Activated CD8-positive, alpha-beta T cell treated with anti-CD3 and anti-CD28 coated beads for 36 hours (primary cell): ENCODE results near the gene S100PBP. TPM values are rescaled to one million over a fixed set of nuclear protein-coding genes. Genes with fewer than 3 reads are reported as not detected.

Experiments
- ATAC-seq: fragments of 200-7000 bp; cut with Tn5 transposase; one replicate; pipeline ENCODE4 v1.10.0; 2021; ENCODE audit warnings: mild to moderate bottlenecking, moderate library complexity
- CTCF ChIA-PET: fragments of 350-600 bp; sonication (Branson Sonifier 250); formaldehyde crosslinking; loops from one replicate; lab custom pipeline; 2021; ENCODE audit warnings: antibody characterized with exemption; lab: Charles Lee
- POLR2A ChIA-PET: fragments of 350-600 bp; sonication (Branson Sonifier 250); formaldehyde crosslinking; loops from one replicate; lab custom pipeline; 2021; ENCODE audit warnings: antibody characterized with exemption; lab: Charles Lee
- DNase-seq: peaks from one replicate; pipeline ENCODE4 v3.0.0-alpha.2; 2020
- H3K27ac Mint-ChIP-seq: one replicate; pipeline ENCODE4 v1.8.0; 2021; ENCODE audit warnings: mild to moderate bottlenecking, mixed read lengths
- H3K27me3 Mint-ChIP-seq: one replicate; pipeline ENCODE4 v1.8.0; 2021; ENCODE audit warnings: mixed read lengths
- H3K36me3 Mint-ChIP-seq: one replicate; pipeline ENCODE4 v1.8.0; 2021; ENCODE audit warnings: low read depth, mixed read lengths
- H3K4me1 Mint-ChIP-seq: one replicate; pipeline ENCODE4 v1.8.0; 2021; ENCODE audit warnings: low read depth, mixed read lengths
- H3K4me3 Mint-ChIP-seq: one replicate; pipeline ENCODE4 v1.8.0; 2021; ENCODE audit warnings: mild to moderate bottlenecking, moderate library complexity, mixed read lengths
- H3K9me3 Mint-ChIP-seq: one replicate; pipeline ENCODE4 v1.8.0; 2021; ENCODE audit warnings: mixed read lengths
- intact Hi-C: fragments of 100-400 bp; cut with micrococcal nuclease; formaldehyde crosslinking; loops from one replicate; pipeline ENCODE4 v1.10.0; 2022
- total RNA-seq, 2 experiments: library from RNA; stranded (reverse); gene quantifications; one replicate each; pipeline ENCODE4 v1.2.3, GENCODE V29; 2021
- TF ChIP-seq, protein P1 (sequence below): fragments of 200-600 bp; IDR thresholded peaks from one replicate; pipeline ENCODE4 v1.8.0; 2022; ENCODE audit warnings: antibody characterized with exemption, mild to moderate bottlenecking

Gene S100PBP
- total RNA-seq, 2 experiments from 2014 or later, result 25.7 to 27.3 TPM

DNA sequence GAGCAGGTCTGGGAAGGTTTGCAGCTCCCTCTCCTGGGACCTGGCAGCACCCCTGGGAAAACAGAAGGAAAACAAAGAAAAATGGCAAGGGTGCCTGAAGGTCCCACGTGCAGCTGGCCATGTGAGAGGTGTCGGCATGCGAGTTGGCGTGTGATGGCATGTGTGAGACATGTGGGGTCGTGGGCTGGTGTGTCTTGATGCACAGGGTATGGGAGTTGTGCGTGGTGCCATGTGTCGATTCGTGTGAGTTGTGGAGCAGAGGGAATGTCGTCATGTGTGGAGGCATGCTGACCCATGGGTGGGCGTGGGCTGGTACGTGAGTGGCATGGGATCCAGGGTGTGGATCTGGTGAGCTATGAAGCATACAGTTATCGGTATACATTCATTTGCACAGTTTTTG is 70.2 kb downstream of the S100PBP start:
- peaks cover 63% of the 10 kb centered on the region for H3K27me3 Mint-ChIP-seq
- H3K4me3 Mint-ChIP-seq, result no peak overlapping the region
- H3K4me1 Mint-ChIP-seq, result peaks cover 5% of the 10 kb centered on the region
- CTCF ChIA-PET, result interaction anchor here (0.9 kb wide), 1 partner anchor 21 kb away, joined by 3 read pairs; no protein-coding TSS in a partner anchor
- intact Hi-C loops, result no loop called here
- H3K27ac Mint-ChIP-seq, result no peak overlapping the region
- no peaks in the 10 kb centered on the region for H3K9me3 Mint-ChIP-seq
- POLR2A ChIA-PET, result interaction anchor here (0.6 kb wide), 1 partner anchor 16 kb away, joined by 3 read pairs; no protein-coding TSS in a partner anchor
- TF ChIP-seq, protein P1, sequence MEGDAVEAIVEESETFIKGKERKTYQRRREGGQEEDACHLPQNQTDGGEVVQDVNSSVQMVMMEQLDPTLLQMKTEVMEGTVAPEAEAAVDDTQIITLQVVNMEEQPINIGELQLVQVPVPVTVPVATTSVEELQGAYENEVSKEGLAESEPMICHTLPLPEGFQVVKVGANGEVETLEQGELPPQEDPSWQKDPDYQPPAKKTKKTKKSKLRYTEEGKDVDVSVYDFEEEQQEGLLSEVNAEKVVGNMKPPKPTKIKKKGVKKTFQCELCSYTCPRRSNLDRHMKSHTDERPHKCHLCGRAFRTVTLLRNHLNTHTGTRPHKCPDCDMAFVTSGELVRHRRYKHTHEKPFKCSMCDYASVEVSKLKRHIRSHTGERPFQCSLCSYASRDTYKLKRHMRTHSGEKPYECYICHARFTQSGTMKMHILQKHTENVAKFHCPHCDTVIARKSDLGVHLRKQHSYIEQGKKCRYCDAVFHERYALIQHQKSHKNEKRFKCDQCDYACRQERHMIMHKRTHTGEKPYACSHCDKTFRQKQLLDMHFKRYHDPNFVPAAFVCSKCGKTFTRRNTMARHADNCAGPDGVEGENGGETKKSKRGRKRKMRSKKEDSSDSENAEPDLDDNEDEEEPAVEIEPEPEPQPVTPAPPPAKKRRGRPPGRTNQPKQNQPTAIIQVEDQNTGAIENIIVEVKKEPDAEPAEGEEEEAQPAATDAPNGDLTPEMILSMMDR, result no peak
- DNase-seq (no peak), ATAC-seq (no peak)
- no peaks in the 10 kb centered on the region for H3K36me3 Mint-ChIP-seq

DNA sequence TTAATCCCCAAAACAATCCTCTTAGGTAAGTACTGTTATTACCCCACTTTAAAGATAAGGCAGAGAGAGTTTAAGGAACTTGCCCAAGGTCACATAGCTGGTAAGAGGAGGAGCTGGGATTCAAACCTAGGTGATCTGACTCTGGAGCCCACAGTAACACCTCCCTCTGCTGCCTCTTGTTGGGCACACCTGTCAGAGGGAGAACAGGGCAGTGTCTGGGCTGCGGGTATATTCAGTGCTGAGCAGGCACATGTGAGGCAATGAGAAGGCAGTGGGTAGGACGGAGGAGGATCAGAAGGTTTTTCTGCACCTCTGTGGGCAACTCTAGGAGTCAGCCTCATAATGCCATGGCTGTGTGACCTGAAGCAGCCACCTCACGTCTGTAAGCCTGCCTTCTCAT is 70.7 kb downstream of the S100PBP start:
- TF ChIP-seq, protein P1, result no peak
- Mint-ChIP-seq H3K4me1 (peaks cover 5% of the 10 kb centered on the region), H3K27me3 (peaks cover 65% of the 10 kb centered on the region), H3K9me3 (no peaks in the 10 kb centered on the region), H3K4me3 (no peak overlapping the region), H3K27ac (no peak overlapping the region), H3K36me3 (no peaks in the 10 kb centered on the region)
- ChIA-PET CTCF (interaction anchor here (0.9 kb wide), 1 partner anchor 20 kb away, joined by 3 read pairs; no protein-coding TSS in a partner anchor), POLR2A (no interaction called here)
- intact Hi-C loops, result no loop called here
- no peak for DNase-seq
- ATAC-seq, result no peak

DNA sequence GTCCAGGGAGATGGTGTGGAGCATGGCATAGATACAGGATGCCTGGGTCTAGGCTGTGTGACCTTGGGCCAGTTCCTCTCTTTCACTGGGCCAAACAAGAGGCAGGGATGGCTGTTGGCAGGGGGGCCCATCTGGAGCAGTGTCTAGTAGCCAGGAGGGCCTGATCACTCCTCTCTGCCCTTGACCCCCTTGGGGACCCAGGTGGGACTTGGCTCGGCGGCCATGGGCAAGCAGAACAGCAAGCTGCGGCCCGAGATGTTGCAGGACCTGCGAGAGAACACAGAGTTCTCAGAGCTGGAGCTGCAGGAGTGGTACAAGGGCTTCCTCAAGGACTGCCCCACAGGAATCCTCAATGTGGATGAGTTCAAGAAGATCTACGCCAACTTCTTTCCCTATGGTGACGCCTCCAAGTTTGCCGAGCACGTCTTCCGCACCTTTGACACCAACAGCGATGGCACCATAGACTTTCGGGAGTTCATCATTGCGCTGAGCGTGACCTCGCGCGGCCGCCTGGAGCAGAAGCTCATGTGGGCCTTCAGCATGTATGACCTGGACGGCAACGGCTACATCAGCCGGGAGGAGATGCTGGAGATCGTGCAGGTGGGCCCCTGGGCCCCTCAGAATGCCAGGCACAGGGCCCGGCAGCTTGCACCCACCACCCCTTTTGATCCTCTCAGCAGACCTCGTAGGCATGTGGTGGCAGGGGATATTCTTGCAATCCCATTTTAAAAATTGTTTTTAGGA is 71.4 kb downstream of the S100PBP start:
- Mint-ChIP-seq H3K36me3 (no peaks in the 10 kb centered on the region), H3K4me1 (peaks cover 5% of the 10 kb centered on the region), H3K27me3 (peaks cover 61% of the 10 kb centered on the region), H3K4me3 (no peak overlapping the region), H3K27ac (no peak overlapping the region), H3K9me3 (no peaks in the 10 kb centered on the region)
- TF ChIP-seq, protein P1, result no peak
- POLR2A ChIA-PET, result no interaction called here
- DNase-seq (no peak), ATAC-seq (no peak)
- CTCF ChIA-PET, result interaction anchor here (5.0 kb wide), 1 partner anchor 13 kb away, joined by 31 read pairs; no protein-coding TSS in a partner anchor
- intact Hi-C loops, result no loop called here

DNA sequence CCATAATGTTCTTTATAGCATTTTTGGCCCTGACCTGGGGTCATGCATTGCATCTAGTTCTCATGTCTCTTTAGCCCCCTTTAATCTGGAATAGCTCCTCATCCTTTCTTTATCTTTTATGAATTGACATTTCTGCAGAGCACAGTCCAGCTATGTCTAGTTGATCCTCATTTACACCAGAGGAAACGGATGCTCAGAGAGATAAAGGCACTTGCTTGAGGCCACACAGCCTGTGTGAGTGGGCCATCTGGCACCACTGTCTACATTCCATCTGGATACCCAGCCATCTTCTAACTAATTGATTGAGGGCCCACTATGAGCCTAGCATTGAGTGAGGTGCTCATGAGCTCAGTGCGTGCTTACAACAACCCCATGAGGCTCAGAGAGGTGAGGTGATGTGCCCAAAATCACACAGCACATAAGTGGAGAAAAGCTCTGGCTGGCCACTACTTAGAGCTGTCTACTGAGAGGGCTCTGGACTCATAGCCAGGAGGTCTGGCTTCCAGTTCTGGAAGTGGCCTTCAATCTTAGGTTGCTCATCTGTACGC is 72.4 kb downstream of the S100PBP start:
- TF ChIP-seq, protein P1, result no peak
- Mint-ChIP-seq H3K9me3 (no peaks in the 10 kb centered on the region), H3K27me3 (peaks cover 58% of the 10 kb centered on the region), H3K36me3 (no peaks in the 10 kb centered on the region), H3K27ac (no peak overlapping the region), H3K4me3 (no peak overlapping the region), H3K4me1 (peaks cover 5% of the 10 kb centered on the region)
- no peak for DNase-seq
- ATAC-seq, result no peak
- CTCF ChIA-PET, result interaction anchor here (0.8 to 5.0 kb wide), 2 partner anchors 14 to 167 kb away, joined by 3 to 31 read pairs; no protein-coding TSS in a partner anchor
- POLR2A ChIA-PET, result no interaction called here
- intact Hi-C loops, result no loop called here
